ENCODE measurements around the gene CRACR2B. TPM values are rescaled to one million over a fixed set of nuclear protein-coding genes. Genes with fewer than 3 reads are reported as not detected.

CRACR2B gene
- total RNA-seq: 1 to 10 TPM; 2.9 to 3.4 TPM

DNA sequence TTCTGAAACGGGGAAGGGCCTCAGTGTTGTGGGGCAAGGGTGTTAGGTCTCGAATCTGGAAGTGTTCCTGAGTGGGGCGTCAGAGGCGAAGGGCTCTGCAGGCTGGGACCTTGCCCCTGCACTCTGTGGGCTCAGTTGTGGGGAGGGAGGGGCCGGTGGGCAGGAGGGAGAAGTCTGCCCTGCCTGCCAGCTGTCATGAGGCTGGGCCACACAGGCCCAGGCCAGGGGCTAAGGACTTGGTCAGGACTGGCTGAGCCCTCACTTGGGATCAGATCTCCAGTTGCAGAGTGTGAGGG, at the start of gene CRACR2B:
CRACR2B (plus strand) TSS at position 23 of the 296 bp plus-strand sequence. CDS start 689 bp downstream, outside the sequence.
- CTCF ChIA-PET: interaction anchor here (1.6 kb wide), 1 partner anchor 10 kb away, joined by 5 read pairs; no protein-coding TSS in a partner anchor
- POLR2A ChIA-PET: interaction anchor here (0.7 kb wide), 1 partner anchor 9 kb away, joined by 5 read pairs; the partner anchor contains the start of gene PNPLA2

DNA sequence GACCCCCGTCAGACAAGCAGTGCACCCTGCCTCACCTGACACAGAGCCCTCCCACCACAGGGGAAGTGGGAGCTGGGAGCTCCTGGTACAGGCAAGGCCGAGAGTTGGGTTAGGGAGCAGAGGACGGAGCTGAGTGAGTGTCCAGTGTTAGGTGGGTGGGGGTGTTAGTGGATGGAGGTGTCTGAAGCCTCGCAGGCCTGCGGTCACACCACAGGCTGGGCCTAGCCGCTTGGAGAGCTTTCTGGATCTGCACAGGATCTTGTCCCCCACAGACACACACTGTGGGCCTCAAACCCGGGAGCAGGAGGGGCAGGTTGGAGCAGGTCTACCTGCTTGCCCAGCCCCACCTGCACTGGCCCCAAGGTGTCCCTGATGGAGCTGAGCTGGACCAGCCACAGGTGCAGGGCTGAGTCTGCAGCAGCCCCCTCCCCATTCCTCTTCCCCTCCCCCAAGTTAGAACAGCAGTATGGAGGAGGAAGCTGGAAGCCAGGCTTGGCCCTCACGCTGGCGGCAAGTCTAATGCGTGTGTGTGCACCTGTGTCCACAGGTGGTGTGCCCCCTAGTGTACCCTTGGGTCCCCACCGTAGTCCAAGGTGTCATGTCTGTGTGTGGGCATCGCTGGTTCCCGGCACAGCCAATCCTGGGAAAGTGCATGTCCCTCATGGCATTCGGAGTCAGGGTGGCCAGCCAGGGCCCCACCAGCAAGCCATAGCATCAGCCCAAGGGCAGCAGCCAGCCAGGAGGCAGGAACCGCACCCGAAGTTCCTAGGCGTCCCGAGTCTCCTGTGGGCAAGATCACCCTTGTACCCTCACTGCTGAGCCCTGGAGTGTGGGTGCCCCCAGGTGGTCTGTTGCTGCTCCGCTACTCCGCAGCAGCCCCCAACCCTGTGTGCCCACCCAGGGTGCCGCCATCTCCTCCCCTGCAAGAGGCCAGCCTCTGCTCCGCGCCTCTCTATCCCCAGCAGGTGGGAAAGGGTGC, 48.5 kb upstream of the CRACR2B start:
- POLR2A ChIA-PET: no interaction called here

DNA sequence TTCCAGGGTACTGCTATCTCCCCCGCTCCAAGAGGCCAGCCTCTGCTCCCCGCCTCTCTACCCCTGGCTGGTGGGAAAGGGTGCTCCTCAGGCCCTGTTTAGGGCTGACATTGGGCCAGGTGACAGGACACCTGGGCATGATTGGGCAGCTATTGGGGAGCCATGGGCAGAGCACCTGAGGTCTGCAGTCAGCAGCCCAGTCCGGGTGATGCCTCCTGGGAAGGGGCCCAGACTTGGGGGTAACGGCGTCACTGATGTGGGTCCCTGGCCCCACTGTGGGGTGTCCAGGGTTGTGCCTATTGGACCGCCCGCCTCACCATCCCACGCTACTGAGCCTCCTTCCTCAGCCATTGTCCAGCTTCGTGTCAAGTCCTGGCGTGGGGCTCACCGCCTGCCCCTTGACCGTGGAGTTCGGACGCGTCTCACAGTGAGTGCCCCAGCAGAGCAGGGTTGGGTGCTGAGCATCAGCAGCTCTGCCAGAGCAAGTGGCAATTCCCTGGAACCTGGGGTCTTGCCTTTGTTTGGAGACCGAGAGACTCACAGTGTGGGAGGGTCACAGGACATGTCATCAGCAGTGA, 47.7 kb upstream of the CRACR2B start:
- POLR2A ChIA-PET: no interaction called here
- CTCF ChIA-PET: no interaction called here

More for the DNA sequence above, 48.5 kb upstream of the CRACR2B start:
- CTCF ChIA-PET: interaction anchor here (1.5 kb wide), 2 partner anchors 10 to 53 kb away, joined by 3 read pairs; no protein-coding TSS in a partner anchor

DNA sequence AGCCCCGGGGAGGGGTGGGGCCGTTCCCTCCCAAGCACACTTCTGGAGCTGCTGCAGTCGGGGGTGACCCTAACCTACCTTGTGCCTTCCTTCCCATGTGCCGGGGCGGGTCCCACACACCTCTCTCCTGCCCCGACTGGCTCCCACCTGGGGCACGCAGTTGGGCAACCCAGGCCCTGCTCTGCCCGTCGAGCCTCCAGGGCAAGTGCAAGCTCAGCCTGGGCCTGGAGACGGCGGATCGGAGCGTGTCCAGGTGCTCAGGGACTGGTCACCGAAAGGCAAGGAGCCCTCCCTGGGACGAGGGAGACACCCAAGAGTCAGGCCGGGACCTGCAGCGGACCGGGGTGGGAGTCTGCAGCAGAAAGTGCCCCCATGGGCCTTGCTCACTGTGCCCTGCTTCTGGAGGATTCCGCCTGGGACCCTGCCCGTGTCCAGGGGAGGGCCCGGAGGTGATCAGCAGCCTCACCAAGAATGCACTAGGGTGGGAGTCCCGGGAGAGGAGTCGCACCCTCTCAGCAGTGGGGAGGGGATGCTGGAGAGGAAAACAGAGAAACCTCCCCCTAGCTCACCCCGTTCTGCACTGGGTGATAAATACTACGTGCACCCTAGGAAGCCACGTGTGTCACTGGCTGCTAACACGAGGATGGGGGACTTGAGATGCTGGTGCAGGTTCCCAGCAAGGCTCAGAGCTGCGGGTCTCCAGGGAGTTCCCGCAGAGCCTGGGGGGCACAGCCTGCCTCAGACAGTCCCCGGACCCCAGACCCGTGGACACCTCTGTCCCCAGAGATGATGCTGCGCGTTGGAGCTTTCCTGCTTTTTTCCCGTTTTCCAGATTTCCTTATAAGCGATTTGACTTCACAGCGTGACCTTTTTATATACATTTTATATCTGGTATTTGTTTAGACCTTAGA, 45.2 kb upstream of the CRACR2B start:
- ChIA-PET POLR2A (no interaction called here), CTCF (interaction anchor here (0.7 to 1.3 kb wide), 2 partner anchors 9 to 209 kb away, joined by 3 read pairs; no protein-coding TSS in a partner anchor)

DNA sequence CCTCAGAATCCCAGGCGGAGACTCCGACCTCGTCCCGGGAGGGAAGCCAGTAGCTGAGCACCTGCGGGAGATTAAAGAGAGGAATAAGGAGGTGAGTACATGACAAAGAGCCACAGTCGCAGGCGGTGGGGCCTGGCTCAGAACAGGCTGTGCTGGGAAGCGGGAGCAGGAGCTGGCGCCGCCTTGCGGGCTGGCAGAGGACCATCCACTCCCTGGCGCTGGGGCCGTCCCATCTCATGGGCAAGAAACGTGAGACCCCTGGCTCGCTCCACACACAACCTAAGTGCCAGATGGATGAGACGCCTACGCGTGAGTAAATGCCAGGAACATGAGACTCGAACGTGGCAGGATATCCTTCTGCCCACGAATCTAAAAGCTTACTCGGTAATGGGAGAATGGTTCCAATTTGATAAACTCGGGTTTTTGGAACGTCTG, 44.1 kb upstream of the CRACR2B start:
- CTCF ChIA-PET: interaction anchor here (0.7 to 1.6 kb wide), 2 partner anchors 20 to 50 kb away, joined by 3 to 5 read pairs; no protein-coding TSS in a partner anchor
- POLR2A ChIA-PET: no interaction called here

DNA sequence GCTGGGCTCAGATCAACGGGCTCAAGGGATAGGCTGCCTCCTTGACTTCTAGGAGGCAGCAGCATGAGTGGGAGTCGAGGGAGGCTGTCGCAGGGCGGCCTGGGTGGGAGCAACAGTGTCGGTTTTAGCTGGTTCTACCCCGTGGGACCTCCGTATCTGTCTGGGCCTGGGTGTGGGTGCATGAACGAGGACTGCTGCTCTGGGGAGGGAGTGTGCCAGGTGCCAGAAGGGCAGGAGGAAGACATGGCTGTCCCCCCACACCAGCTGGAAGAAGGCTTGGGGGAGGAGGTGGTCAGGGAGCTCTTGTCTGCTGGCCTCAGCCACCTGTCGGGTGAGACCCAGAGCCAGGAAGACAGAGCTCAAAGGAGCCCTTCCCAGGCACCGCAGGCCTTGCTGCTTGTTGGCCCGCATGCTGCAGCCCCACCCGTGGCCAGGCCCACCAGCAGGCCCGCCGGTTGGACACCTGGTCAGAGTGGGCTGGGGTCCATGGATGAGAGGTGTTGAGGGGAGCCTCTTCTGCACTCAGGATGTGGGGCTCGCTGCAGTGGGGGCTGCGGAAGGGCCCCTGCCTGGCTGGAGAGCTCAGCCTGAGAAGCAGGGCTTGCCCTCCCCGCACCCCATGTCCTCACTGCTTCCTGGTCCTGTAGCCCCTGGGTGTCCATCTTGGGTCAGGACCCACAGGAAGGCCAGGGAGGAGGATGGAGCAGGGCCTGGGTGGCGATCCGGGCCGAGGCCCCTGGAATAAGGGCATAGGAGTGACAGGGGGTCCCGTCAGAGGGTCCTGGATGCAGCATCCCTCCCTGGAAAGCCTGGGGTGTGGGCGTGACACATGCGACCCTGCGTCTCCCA, 41.3 kb upstream of the CRACR2B start:
- ChIA-PET POLR2A (interaction anchor here (1.2 kb wide), 1 partner anchor 9 kb away, joined by 4 read pairs; the partner anchor contains the start of gene GATD1), CTCF (no interaction called here)

DNA sequence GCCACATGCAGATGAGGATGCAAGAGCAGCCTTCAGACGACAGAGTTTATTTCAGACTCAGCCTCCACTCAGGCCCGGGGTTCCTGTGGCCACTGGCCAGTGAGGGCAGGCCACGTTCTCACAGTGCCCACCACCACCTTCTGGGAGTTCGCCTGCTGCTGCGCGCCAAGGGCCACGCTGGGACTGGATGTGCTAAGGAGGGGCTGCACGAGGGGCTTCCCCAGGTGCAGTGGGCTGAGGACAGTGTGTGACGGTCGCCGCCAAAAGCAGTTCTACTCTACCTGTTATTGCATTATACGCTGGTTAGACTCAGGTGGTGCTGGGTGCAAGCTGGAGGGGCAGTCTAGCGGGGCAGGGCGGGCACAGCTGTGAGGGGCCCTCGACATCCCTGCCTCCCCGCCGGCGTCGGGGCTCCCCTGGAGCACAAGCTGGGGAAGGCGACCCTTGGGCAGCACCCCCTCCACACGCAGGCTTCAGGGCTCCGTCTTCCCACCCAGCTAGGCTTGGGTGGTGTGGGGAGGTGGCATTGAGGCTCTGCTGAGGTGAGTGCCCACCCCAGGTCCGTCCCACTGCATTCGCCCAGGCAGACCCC, 40.5 kb upstream of the CRACR2B start:
- ChIA-PET CTCF (no interaction called here), POLR2A (interaction anchor here (1.2 kb wide), 1 partner anchor 10 kb away, joined by 4 read pairs; the partner anchor contains the start of gene GATD1)

DNA sequence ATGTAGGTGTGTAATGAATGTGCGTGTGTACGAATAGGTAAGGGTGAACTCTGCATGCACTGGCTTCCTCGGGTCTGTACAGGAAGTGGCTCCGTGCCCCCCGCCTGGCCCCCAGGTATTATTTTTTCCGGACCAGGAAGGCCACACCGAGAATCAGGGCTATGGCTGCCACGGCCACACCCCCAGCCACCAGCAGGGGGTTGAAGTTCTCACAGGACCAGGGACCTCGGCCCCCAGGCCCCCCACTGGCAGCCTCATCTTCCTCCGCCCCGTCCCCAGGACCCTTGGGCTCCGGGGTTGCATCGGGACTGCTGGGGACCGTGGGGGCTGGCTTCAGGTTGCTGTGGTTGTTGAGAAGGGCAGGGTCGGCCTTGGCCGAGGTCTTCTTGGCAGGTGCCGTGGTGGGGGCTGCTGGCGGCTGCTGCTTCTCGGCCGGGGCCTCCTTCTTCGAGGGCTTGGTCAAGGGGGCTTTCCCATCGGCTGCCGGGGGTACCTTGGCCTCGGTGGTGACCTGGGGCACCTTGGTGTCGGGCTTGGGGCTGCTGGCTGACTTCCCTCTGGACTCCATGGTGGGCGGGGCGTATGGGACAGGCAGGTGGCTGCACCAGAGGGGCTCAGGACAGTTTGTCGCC, 39.6 kb upstream of the CRACR2B start:
- CTCF ChIA-PET: interaction anchor here (1.1 kb wide), 1 partner anchor 10 kb away, joined by 3 read pairs; no protein-coding TSS in a partner anchor
- POLR2A ChIA-PET: no interaction called here

DNA sequence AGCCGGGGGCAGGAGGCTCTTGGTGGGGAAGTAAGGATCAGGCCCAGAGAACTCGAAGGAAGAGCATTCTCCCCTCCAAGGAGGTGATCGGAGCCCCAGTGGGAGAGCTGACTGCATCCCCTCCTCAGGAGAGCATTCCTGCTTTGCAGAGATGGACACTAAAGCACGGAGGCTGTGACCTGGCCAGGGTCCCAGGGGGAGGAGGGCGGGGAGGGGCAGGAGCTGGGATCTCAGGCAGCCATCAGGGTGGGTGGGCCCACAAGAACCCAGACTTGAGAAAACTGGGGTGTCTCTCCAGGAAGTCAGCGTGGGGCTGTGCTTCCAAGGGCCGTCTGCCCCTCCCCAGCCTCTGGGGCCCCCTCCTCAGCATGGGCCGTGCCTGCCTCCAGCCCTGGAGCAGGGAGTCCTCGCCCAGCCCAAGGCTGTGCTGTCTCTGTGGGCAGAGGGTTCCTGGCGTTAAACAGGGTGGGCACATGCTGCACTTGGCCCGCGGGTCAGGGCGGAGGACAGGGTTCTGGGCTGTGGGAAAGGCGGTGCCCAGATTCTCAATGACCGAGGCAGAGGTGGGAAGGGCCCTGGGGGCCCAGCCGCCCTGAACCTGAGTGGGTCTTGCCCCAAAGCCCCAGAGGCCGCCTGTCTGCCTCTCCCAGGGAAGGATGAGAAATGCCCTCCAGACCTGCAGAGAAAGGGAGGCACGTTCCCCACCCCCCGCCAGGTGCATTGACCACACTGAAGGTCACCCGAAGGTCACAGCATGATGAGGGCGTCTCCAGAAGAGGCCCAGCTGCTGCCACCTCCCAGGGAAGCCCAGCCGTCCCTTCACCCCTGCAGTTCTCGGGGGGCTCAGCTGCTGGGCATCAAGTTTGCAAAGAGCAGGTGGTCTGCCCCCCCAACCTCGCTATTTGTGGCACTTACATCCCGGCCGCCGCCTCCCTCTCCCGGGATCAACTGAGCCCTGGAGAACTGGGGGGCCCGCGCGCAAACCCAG, 38.5 kb upstream of the CRACR2B start:
- ChIA-PET CTCF (interaction anchor here (0.6 to 1.1 kb wide), 2 partner anchors 11 to 14 kb away, joined by 3 read pairs; no protein-coding TSS in a partner anchor), POLR2A (interaction anchor here (1.0 kb wide), 2 partner anchors 12 to 14 kb away, joined by 3 to 4 read pairs; no protein-coding TSS in a partner anchor)

DNA sequence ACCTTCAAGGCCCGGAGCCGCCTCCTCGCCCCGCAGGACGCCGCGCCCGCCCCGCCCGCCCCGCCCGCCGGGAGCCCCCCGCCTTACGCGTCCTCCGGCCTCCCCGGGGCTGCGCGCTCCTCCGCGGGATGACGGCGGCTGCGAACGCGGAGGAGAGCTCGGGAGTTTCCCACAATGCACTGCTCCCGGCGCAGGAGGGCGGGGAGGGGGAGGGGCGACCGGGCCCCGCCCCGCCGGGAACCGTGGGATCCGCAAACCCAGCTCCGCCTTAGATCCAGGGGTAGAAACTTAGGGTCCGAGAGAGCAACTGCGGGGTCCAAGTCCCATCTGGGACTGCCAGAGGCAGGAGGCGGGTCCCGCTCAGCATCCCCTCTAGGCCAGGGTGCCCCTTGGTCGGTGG, 37.8 kb upstream of the CRACR2B start, which contains the start of gene CEND1:
CEND1 (minus strand) TSS at position 148 of the 400 bp plus-strand sequence. CDS start 1,514 bp downstream, outside the sequence.
- POLR2A ChIA-PET: interaction anchor here (0.6 to 1.0 kb wide), 3 partner anchors 13 to 26 kb away, joined by 3 to 4 read pairs (median 3); no protein-coding TSS in a partner anchor
- CTCF ChIA-PET: no interaction called here

DNA sequence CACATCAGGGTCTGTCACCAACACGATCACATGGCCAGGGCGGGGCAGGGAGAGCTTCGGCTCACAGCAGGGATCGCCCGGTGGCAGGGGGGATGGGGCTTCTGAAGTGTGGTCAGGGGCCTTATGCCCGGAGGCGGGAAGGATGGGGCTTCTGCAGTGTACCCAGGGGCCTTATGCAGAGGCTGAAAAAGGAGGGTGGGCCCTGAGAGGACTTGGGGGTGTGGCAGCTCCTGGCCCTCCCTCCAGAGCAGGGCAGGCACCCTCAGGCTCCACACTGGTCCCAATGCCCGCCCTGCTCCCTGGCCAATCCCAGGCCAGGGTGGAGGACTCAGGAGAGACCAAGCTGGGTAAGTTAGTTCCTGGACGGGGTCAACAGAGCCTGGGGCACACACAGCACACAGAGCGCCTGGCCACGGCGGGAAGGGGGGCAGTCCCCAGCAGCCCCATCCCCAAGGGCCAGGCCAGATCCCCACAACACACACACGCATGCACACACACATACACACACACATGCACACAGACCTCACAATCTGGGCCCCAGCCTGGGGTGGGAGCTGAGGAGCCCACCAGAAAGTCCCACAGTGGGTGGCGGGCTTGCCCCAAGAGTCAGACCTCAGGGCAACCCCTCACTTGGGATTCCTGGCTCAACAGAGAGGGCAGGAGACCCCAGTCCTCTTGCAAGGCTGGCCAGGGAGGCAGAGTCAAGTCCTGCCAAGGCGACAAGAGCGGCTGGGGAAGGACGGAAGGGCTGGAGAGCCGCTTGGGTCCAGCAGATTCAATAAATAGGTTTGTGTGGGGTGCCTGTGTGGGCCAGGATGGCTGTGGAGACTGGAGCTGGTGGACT, 36.8 kb upstream of the CRACR2B start:
- CTCF ChIA-PET: interaction anchor here (1.2 kb wide), 1 partner anchor 9 kb away, joined by 3 read pairs; no protein-coding TSS in a partner anchor

DNA sequence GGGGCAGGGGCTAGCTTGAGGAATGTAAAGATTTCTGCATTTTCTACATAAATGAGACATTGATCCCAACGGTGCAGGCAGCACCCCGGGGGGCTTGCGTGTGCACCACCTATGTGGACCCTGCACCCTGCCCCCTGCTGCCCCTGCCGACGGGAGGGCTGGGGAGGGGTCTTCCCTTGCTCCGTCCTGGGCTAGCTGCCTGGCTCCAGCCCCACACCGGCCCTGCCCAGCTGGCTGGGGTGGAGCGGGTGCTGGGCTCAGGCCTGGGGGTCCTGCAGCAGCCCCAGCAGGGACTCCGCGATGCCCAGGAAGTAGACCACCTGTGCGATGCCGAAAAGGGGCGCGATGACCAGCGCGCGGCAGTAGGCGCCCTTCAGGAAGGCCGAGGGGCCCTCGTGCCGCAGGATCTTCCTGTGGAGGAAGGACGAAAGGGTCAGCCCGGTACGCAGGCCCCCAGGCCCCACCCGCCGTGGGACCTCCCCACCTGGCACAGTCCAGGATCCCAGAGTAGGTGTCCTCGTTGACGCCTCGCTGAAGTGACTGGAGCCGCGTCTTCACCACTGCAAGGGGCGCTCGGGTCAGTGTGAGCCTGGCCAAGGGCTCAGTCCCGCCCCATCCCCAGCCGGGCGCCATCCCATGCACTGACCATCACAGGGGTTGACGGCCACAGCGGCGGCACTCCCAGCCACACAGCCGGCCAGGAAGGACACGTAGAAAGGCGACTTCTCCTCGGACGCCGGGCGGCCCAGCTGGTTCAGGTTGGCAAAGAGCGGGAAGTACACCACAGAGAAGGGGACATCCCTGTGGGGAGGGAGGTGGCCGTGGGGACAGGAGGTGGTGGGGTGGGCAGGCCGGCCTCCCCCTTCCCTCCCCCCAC, 35.8 kb upstream of the CRACR2B start:
- POLR2A ChIA-PET: no interaction called here

More for the DNA sequence above, 36.8 kb upstream of the CRACR2B start:
- POLR2A ChIA-PET: no interaction called here

DNA sequence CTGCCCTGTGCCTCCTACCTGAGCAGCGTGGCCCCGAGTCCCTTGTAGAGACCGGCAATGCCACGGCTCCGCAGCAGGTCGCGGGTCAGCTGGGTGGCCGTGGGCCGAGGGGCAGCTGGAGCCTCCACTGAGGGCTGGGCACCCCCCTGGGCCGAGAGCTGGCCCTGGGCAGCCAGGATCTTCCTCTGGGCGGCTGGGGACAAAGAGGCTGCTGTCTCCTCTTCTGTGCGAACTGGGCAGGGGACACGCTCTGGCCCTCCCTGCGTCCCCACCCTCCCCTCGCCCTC, 35.2 kb upstream of the CRACR2B start:
- POLR2A ChIA-PET: no interaction called here
- CTCF ChIA-PET: no interaction called here

More for the DNA sequence above, 35.8 kb upstream of the CRACR2B start:
- CTCF ChIA-PET: interaction anchor here (1.2 kb wide), 1 partner anchor 10 kb away, joined by 3 read pairs; no protein-coding TSS in a partner anchor

DNA sequence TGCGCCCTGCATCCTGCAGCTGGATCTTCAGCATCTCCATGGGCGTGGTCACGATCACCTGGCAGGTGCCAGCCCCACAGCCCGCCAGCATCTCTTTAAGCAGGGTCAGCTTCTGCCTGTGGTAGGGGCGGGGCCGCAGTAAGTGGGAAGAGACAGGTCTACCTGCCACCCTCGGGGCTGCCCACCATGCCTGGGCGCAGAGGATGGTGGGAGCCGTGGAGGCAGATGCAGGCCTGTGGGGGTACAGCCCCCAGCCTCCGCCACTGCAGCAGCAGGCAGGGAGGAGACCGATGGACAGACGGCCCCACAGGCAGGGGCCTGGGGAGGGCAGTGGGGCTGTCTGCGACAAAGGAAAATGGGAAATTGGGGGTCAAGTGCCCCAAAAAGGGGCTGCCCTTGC, 34.8 kb upstream of the CRACR2B start:
- ChIA-PET CTCF (no interaction called here), POLR2A (interaction anchor here (0.8 kb wide), 1 partner anchor 16 kb away, joined by 3 read pairs; the partner anchor contains the start of gene RPLP2)

Data from activated CD8-positive, alpha-beta memory T cell treated with anti-CD3 and anti-CD28 coated beads for 36 hours (primary cell).